ENCODE results near the gene MPL. TPM values are rescaled to one million over a fixed set of nuclear protein-coding genes. Genes with fewer than 3 reads are reported as not detected.

Gene MPL
- 0.07 to 0.30 TPM in 2 of 5 replicates, not detected in the others for total RNA-seq (2022; extraction: Qiagen RNA extraction; ENCODE audit: low read depth)

DNA sequence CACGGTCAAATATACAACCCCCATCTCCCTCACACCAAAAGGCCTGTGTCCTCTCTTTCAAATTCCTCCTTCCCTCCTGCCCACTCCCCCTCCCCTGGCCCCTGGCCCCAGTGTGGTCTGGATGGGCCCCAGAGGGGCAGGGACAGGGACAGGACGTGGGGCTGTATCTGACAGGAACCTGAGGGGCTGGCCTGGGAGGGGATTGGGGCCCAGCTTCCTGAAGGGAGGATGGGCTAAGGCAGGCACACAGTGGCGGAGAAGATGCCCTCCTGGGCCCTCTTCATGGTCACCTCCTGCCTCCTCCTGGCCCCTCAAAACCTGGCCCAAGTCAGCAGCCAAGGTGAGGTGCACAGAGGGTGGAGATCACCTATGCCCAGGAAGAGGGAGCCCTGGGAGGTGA, at the start of gene MPL:
TSS of gene MPL (plus strand) at position 231 of the 400 bp plus-strand sequence. CDS start at position 262, 31 bp downstream.

DNA sequence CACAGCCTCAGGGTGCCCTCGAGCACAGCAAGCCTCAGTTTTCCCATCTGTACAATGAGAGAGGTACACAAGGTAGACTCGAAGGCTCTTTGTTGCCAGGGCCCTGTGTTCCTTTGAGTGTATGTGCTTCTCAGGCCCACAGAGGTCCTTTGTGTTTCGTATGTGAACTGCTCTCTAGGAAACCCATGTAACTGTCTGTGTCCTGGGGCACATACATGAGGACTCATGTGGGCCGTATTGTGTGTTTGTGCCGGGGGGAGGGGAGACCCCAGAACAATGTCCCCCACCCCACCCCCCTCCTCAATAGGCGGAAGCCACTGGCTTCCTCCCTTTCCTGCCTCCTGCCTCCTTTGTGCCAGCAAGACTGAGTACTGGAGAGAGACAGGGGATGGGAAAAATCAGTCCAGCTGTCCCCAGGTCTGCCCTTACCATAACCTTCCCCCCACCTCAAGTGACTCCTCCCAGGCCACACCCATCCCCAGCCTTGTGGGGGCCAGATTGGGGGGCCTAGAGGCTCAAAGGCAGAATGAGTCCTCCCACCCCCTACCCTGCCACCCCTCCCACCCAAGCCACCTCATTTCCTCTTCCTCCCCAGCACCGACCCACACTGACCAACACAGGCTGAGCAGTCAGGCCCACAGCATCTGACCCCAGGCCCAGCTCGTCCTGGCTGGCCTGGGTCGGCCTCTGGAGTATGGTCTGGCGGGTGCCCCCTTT, 37.1 kb upstream of the MPL start, which contains the start of gene TIE1:
TSS of gene TIE1 (plus strand) at position 605 of the 717 bp plus-strand sequence. CDS start at position 695, 90 bp downstream.

DNA sequence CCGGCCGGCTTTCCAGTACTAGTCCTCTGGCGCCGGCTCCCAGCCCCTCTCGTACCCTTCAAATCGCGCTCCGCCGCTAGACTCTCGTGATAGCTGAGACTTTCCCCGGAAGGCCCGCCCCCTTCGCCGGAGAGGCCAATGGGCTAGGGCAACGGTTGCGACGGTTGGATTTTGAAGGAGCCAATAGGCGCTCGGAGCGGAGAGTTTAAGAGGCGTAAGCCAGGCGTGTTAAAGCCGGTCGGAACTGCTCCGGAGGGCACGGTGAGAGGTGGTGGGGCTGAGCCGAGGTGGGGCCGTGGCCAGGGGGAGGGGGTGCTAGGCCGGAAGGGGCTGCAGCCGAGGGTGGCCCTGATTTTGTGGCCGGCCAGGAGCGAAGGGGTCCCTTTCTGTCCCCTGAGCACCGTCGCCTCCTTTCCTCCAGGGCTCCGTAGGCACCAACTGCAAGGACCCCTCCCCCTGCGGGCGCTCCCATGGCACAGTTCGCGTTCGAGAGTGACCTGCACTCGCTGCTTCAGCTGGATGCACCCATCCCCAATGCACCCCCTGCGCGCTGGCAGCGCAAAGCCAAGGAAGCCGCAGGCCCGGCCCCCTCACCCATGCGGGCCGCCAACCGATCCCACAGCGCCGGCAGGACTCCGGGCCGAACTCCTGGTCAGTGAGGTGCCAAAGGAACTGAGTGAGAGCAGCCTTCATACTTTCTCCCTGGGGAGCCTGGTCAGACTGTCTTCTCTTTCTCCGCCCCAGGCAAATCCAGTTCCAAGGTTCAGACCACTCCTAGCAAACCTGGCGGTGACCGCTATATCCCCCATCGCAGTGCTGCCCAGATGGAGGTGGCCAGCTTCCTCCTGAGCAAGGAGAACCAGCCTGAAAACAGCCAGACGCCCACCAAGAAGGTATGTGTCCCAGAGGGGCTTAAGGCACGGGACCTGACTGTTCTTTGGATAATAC, 21.4 kb downstream of the MPL start, which contains the start of gene CDC20:
TSS of gene CDC20 (plus strand) at position 236 of the 948 bp plus-strand sequence. CDS start at position 471, 235 bp downstream.

DNA sequence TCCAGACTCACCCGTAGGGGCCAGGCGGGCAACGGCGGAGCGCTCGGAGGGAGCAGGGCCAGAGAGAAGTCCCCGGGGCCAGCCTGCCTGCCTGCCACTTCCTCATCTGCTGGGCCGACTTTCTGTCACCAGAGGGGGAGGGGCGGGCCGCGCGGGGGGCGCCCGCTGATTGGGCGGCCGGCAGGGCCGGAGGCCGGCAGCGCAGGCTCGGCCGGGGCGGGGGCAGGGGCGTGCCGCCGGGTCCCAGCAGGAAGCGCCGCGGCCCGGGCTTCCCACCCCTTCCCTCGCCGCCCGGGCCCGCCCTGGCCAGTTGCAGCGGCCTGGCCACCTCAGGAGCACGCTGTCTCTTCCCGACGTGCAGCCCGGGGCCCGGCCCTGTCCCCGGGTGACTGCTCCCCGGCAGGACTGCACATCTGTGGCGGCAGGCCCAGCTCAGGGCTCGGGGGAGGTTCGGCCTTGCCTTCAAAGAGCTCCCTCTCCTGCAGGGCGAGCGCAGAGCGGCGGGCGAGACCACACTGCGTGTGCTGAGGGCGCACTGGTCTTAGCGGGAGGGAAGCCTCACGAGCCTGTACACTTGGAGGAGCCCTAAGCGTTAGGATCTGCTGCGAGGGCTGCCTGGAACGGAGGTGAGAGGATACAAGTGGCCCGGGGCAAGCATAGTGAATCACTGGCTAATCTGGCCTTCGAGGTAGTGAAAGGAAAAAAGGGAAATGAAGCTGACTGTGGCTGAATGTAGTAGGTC, 30.5 kb downstream of the MPL start, which contains the start of gene ELOVL1:
TSS of gene ELOVL1 (minus strand) at position 108 of the 742 bp plus-strand sequence. CDS start 2,402 bp downstream, outside the sequence.

DNA sequence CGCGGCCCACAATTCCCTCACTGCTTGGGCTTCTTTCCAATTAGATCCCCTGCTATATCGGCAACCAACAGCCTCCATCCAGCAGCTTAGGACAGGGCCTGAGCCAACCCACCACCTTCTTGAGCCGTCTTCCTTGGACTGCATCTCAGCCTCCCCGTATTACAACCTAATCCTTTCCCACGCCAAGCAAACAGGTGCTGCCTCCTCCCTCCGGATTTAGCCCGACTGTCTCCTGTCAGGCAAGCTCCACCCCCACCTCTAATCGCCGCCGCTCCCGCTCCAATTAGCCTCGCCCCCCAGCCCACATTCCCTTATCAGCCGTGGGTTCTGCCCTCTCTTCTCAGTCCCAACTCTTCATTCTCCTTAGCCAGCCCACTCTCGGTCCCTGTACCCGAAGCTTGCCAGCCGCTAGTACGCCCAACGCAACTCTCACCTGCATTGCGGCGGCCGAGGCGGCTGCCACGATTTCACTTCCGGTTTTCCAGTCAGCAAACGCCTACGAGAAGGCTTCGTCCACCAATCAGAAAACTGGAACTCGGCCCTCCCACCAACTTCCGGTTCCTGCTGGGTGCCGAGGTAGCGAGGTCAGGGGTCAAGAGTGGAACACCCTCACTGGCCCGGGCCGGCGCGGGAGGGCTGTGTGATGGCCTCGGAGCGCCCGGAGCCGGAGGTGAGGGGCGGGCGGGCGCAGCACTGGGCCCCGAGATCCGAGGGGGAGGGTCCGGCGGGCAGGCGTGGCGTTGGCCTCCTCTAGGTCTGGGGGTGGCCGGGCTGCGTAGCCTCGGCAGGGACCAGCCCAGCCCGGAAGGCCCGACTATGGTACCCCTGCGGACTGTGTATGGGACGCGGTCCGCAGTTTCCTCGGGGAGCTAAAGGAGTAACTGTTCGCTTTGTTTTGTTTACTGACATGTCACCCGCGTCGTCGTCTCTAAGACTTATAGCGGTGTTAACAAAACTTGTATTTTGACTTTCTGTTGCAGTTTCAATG, 52.0 kb downstream of the MPL start, which contains the start of the genes MED8 and SZT2:
TSS of gene MED8 (minus strand) at position 475 of the 988 bp plus-strand sequence. CDS start at position 439, 36 bp downstream.
TSS of gene SZT2 (plus strand) at position 574 of the 988 bp plus-strand sequence. CDS start at position 644, 70 bp downstream.

Other genes starting within 250 kb of the MPL start
- 173 to 203 TPM (median 188 TPM) in 5 replicates for gene EBNA1BP2, start 165.5 kb upstream of the MPL start, total RNA-seq (2022; extraction: Qiagen RNA extraction; ENCODE audit: low read depth)
- gene CFAP57, start 165.5 kb upstream of the MPL start, total RNA-seq (2022; extraction: Qiagen RNA extraction; ENCODE audit: low read depth) = 0.31 to 1.4 TPM (median 0.49 TPM) in 5 replicates
- gene TMEM125, start 67.8 kb upstream of the MPL start, total RNA-seq (2022; extraction: Qiagen RNA extraction; ENCODE audit: low read depth) = not detected in 5 replicates
- gene C1orf210, start 52.2 kb upstream of the MPL start, total RNA-seq (2022; extraction: Qiagen RNA extraction; ENCODE audit: low read depth) = not detected in 5 replicates
- gene TIE1, start 36.8 kb upstream of the MPL start, total RNA-seq (2022; extraction: Qiagen RNA extraction; ENCODE audit: low read depth) = not detected in 5 replicates
- 183 to 218 TPM (median 206 TPM) in 5 replicates for gene CDC20, start 21.2 kb downstream of the MPL start, total RNA-seq (2022; extraction: Qiagen RNA extraction; ENCODE audit: low read depth)
- gene ELOVL1, start 30.2 kb downstream of the MPL start, total RNA-seq (2022; extraction: Qiagen RNA extraction; ENCODE audit: low read depth) = 132 to 153 TPM (median 140 TPM) in 5 replicates
- gene MED8, start 52.0 kb downstream of the MPL start, total RNA-seq (2022; extraction: Qiagen RNA extraction; ENCODE audit: low read depth) = 31.7 to 39.9 TPM (median 36.5 TPM) in 5 replicates
- gene SZT2, start 52.1 kb downstream of the MPL start, total RNA-seq (2022; extraction: Qiagen RNA extraction; ENCODE audit: low read depth) = 4.9 to 7.5 TPM (median 6.9 TPM) in 5 replicates
- 10.1 to 16.1 TPM (median 14.6 TPM) in 5 replicates for gene HYI, start 116.1 kb downstream of the MPL start, total RNA-seq (2022; extraction: Qiagen RNA extraction; ENCODE audit: low read depth)
- 79.0 to 101 TPM (median 91.8 TPM) in 5 replicates for gene PTPRF, start 193.1 kb downstream of the MPL start, total RNA-seq (2022; extraction: Qiagen RNA extraction; ENCODE audit: low read depth)

All from A549 treated with GW870086 at 1 μM for 4 hours (cell line).